Lower leg skin (tissue), 3 donors: ENCODE data around the gene MPPE1.

Source experiments
- POLR2A ChIP-seq, 2 donors: fragments of 450-650 bp; IDR thresholded peaks; one replicate each; pipeline ENCODE4 v1.6.1; 2016 to 2017; ENCODE audit warnings: antibody characterized with exemption in 2 of 2, mild to moderate bottlenecking in 1 of 2, moderate library complexity in 1 of 2
- TF ChIP-seq, protein P1 (sequence below), 3 donors: fragments of 450-650 bp; IDR thresholded peaks; one replicate each; pipeline ENCODE4 v1.5.1; 2016; ENCODE audit warnings: antibody characterized with exemption in 3 of 3, mild to moderate bottlenecking in 3 of 3, moderate library complexity in 2 of 3

DNA sequence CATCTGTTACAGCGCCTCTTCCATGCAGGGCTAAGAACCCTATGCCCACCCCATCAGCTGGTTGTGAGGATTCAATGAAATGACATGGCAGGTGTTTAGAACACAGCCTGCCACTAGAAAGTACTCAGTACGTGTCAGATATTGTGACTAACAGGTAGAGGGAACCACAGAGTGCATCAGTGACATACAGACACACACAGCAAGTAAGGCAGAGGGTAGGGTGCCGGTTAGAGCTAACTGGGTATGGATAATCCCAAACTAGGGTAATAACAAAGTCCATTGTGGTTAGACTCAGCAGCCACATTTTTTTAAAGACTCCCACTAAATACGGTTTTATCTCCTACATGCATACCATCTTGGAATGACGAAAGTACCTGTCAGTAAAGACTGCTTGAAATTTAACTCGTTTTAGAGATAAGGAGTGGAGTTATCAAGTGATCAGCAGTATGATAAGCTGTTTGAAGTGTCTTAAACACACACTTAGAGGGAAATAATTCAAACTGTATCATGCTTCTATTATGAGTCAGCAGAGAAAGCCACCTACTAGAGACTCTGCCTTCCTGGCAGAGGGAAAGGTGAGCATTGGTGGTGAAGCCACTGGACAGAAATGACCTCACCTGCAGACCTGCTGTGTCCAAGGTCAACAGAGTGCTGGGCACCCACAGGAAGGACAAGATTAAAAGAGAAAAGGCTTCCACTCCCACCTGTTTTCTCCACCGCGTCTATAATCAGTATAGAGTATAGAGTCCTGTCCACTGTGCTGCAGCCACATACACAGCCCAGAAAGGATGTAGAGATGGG lies 20.6 kb downstream of the MPPE1 start:
- TF ChIP-seq, protein P1, sequence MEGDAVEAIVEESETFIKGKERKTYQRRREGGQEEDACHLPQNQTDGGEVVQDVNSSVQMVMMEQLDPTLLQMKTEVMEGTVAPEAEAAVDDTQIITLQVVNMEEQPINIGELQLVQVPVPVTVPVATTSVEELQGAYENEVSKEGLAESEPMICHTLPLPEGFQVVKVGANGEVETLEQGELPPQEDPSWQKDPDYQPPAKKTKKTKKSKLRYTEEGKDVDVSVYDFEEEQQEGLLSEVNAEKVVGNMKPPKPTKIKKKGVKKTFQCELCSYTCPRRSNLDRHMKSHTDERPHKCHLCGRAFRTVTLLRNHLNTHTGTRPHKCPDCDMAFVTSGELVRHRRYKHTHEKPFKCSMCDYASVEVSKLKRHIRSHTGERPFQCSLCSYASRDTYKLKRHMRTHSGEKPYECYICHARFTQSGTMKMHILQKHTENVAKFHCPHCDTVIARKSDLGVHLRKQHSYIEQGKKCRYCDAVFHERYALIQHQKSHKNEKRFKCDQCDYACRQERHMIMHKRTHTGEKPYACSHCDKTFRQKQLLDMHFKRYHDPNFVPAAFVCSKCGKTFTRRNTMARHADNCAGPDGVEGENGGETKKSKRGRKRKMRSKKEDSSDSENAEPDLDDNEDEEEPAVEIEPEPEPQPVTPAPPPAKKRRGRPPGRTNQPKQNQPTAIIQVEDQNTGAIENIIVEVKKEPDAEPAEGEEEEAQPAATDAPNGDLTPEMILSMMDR (IDR thresholded peaks at IDR 0.05), result no peak
- no peak for TF ChIP-seq POLR2A (IDR thresholded peaks at IDR 0.05)
